Ascending aorta (tissue), 2 donors: ENCODE measurements around the gene RAP2A. TPM values are rescaled to one million over a fixed set of nuclear protein-coding genes. Genes with fewer than 3 reads are reported as not detected.
A peak's percentile ranks its signal among the peaks of the same experiment; 100 is the strongest.

ENCODE experiments used
- DNase-seq, 2 donors: peaks; one replicate each; pipeline ENCODE4 v3.0.0-alpha.2; 2019; ENCODE audit warnings: low spot score in 2 of 2
- H3K27ac ChIP-seq, 2 donors: fragments of 200-600 bp; sonication (generic); one replicate each; pipeline ENCODE4 v1.5.1; 2016 to 2017; ENCODE audit warnings: mild to moderate bottlenecking in 1 of 2
- H3K27me3 ChIP-seq: fragments of 200-600 bp; sonication (generic); one replicate; pipeline ENCODE4 v1.5.1; 2017
- H3K36me3 ChIP-seq, 2 donors: fragments of 200-600 bp; sonication (generic); one replicate each; pipeline ENCODE4 v1.5.1; 2016
- H3K4me1 ChIP-seq, 2 donors: fragments of 200-600 bp; sonication (generic); one replicate each; pipeline ENCODE4 v1.5.1; 2016 to 2017; ENCODE audit warnings: mild to moderate bottlenecking in 1 of 2
- H3K4me3 ChIP-seq, 2 donors: fragments of 200-600 bp; sonication (generic); one replicate each; pipeline ENCODE4 v1.5.1; 2016 to 2017; ENCODE audit warnings: mild to moderate bottlenecking in 1 of 2
- H3K9me3 ChIP-seq, 2 donors: fragments of 200-600 bp; sonication (generic); one replicate each; pipeline ENCODE4 v1.5.1; 2016
- CTCF ChIP-seq, 3 experiments: fragments of 200-600 bp in 2 of 3; fragments of 450-650 bp in 1 of 3; sonication (generic) in 2 of 3; IDR thresholded peaks; one replicate each; pipeline ENCODE4 v1.5.1; 2016 to 2019; ENCODE audit warnings: antibody characterized with exemption in 3 of 3, mild to moderate bottlenecking in 1 of 3, moderate library complexity in 1 of 3
- intact Hi-C: fragments of 100-400 bp; cut with DNase I; formaldehyde crosslinking; loops from one replicate; pipeline ENCODE4 v1.15.1; 2023
- total RNA-seq: library from RNA; depleted of rRNA; stranded (reverse); fragments of >200 nt; gene quantifications from one replicate; pipeline ENCODE4 v1.1.0, GENCODE V29; 2016

RAP2A gene
- total RNA-seq, 1 donor from 2014 or later = 37.1 TPM

- Histone ChIP-seq H3K4me1 (peaks cover 0 to 15% of the 10 kb centered on the region in 2 donors), H3K36me3 (no peaks in the 10 kb centered on the region), H3K27me3 (no peaks in the 10 kb centered on the region), H3K27ac (no peak overlapping the region), H3K9me3 (no peaks in the 10 kb centered on the region), H3K4me3 (peak overlapping the region; percentile 62 to 97)
- intact Hi-C loops = loop anchor here (2.0 to 10.0 kb wide), 4 partner anchors 181 to 1139 kb away; partner anchors contain the start of gene STK24
- no peak for DNase-seq
- no peak for TF ChIP-seq CTCF (IDR thresholded peaks at IDR 0.05)
Measured at GRCh38 chr13:97435323-97435722, 1.4 kb downstream of the RAP2A start.

- peaks cover 0 to 15% of the 10 kb centered on the region in 2 donors for H3K4me1 ChIP-seq
- H3K36me3 ChIP-seq = no peaks in the 10 kb centered on the region
- H3K4me3 ChIP-seq = peak overlapping the region; percentile 62 to 97
- no peak for TF ChIP-seq CTCF (IDR thresholded peaks at IDR 0.05)
- no peaks in the 10 kb centered on the region for H3K27me3 ChIP-seq
- no peak for DNase-seq
- no peak overlapping the region for H3K27ac ChIP-seq
- no peaks in the 10 kb centered on the region for H3K9me3 ChIP-seq
- intact Hi-C loops = loop anchor here (2.0 to 10.0 kb wide), 4 partner anchors 181 to 1139 kb away; partner anchors contain the start of gene STK24
Measured at GRCh38 chr13:97435794-97436193, 1.8 kb downstream of the RAP2A start.

- TF ChIP-seq CTCF (IDR thresholded peaks at IDR 0.05) = no peak
- peak overlapping the region; percentile 62 to 97 for H3K4me3 ChIP-seq
- peaks cover 0 to 15% of the 10 kb centered on the region in 2 donors for H3K4me1 ChIP-seq
- H3K36me3 ChIP-seq = no peaks in the 10 kb centered on the region
- no peak overlapping the region for H3K27ac ChIP-seq
- intact Hi-C loops = loop anchor here (10.0 kb wide), 3 partner anchors 182 to 1138 kb away; partner anchors contain the start of gene STK24
- DNase-seq = no peak
- H3K9me3 ChIP-seq = no peaks in the 10 kb centered on the region
- H3K27me3 ChIP-seq = no peaks in the 10 kb centered on the region
Measured at GRCh38 chr13:97436845-97437244, 2.9 kb downstream of the RAP2A start.

GRCh38 chr13:97437729-97438128 lies 3.8 kb downstream of the RAP2A start:
- intact Hi-C loops = loop anchor here (10.0 kb wide), 3 partner anchors 183 to 1137 kb away; partner anchors contain the start of gene STK24
- no peak for TF ChIP-seq CTCF (IDR thresholded peaks at IDR 0.05)

GRCh38 chr13:97438856-97439595 lies 5.1 kb downstream of the RAP2A start:
- intact Hi-C loops = loop anchor here (10.0 kb wide), 3 partner anchors 184 to 1136 kb away; partner anchors contain the start of gene STK24
- H3K4me1 ChIP-seq = peaks cover 0 to 11% of the 10 kb centered on the region in 2 donors
- H3K27ac ChIP-seq = no peak overlapping the region
- TF ChIP-seq CTCF (IDR thresholded peaks at IDR 0.05) = no peak
- H3K36me3 ChIP-seq = peaks cover 0 to 8% of the 10 kb centered on the region in 2 donors
- no peaks in the 10 kb centered on the region for H3K9me3 ChIP-seq
- no peak overlapping the region for H3K4me3 ChIP-seq
- no peaks in the 10 kb centered on the region for H3K27me3 ChIP-seq
- DNase-seq = no peak

More at GRCh38 chr13:97437729-97438128, 3.8 kb downstream of the RAP2A start:
- H3K9me3 ChIP-seq = no peaks in the 10 kb centered on the region
- DNase-seq = no peak
- no peaks in the 10 kb centered on the region for H3K36me3 ChIP-seq
- peaks cover 0 to 11% of the 10 kb centered on the region in 2 donors for H3K4me1 ChIP-seq
- H3K4me3 ChIP-seq = peak overlapping the region in 1 of 2 donors; percentile 97
- H3K27me3 ChIP-seq = no peaks in the 10 kb centered on the region
- no peak overlapping the region for H3K27ac ChIP-seq
